Retinal pigment epithelial cell (primary cell): ENCODE data around the gene AMBP.

Source experiments
- DNase-seq: peaks from one replicate; pipeline ENCODE4 v3.0.0-alpha.2; 2010; ENCODE audit warnings: low read depth
- H3K4me3 ChIP-seq: 2 replicates; pipeline ENCODE4 v1.5.1; 2011; ENCODE audit warnings: mild to moderate bottlenecking, low read length, control low read depth, moderate library complexity
- CTCF ChIP-seq: conservative IDR thresholded peaks from 2 replicates; pipeline ENCODE4 v1.5.1; 2011; ENCODE audit warnings: low read depth, low read length, control low read depth, inconsistent platforms

The AMBP gene

GRCh38 chr9:114109124-114109523 lies 31.0 kb upstream of the AMBP start:
- TF ChIP-seq CTCF: no peak
- no peak for DNase-seq
- no peak overlapping the region for H3K4me3 ChIP-seq

GRCh38 chr9:114108016-114108833 lies 30.1 kb upstream of the AMBP start:
- DNase-seq: peak; percentile 39
- peak; percentile 100 for TF ChIP-seq CTCF
- H3K4me3 ChIP-seq: no peak overlapping the region

GRCh38 chr9:114107286-114108001 lies 29.3 kb upstream of the AMBP start:
- H3K4me3 ChIP-seq: no peak overlapping the region
- no peak for DNase-seq
- TF ChIP-seq CTCF: no peak

GRCh38 chr9:114105236-114105635 lies 27.1 kb upstream of the AMBP start:
- no peak for TF ChIP-seq CTCF
- no peak overlapping the region for H3K4me3 ChIP-seq
- DNase-seq: no peak

- no peak for TF ChIP-seq CTCF
- DNase-seq: no peak
- no peak overlapping the region for H3K4me3 ChIP-seq
Measured at GRCh38 chr9:114102484-114102883, 24.4 kb upstream of the AMBP start.

- TF ChIP-seq CTCF: no peak
- DNase-seq: no peak
- H3K4me3 ChIP-seq: no peak overlapping the region
Measured at GRCh38 chr9:114100536-114100935, 22.4 kb upstream of the AMBP start.
